ENCODE results near the gene RBBP7. TPM values are rescaled to one million over a fixed set of nuclear protein-coding genes. Genes with fewer than 3 reads are reported as not detected.

The RBBP7 gene
- 174 and 192 TPM in 2 replicates for total RNA-seq

DNA sequence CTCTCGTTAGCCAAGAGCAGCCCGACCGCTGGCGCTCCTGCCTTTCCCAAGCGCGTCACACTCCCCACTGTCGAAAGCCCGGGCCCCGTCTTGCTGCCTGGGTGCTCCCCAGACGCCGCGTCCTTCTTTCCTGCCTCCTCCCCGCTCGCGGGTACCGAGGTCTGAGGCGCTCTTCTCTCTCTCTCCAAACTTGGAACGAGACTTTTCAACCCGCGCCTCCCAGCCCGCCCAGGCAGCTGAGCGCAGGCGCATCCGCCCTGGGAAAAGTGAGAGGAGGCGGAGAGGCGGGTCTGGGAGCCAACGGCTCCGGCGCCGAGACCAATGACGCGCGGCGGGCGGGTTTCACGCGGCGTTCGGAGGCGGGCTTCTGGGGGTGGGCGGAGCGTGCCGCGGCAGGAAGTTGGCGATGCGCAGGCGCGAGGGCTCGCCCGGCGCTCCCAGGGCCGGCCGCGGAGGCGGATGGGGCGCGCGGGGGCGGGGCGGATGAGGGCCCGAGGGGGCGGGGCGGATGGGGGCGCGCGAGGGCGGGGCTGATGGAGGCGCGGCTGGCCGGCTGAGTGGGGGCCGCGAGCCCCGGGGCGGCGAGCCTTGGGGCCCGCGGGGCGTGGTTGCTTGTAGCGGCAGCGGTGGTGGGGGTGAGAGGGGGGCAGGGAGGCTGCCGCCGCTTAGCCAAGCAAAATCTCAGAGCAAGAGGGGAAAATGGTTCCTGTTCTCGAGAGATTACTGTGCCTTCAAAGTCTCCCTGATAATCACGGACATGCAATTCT lies at the start of gene RBBP7:
Gene RBBP7 (minus strand): TSS at position 268 of the 767 bp plus-strand sequence. CDS start 309 bp downstream, outside the sequence.
- peak; percentile 73 for DNase-seq (ENCODE audit: low read depth, low spot score)

DNA sequence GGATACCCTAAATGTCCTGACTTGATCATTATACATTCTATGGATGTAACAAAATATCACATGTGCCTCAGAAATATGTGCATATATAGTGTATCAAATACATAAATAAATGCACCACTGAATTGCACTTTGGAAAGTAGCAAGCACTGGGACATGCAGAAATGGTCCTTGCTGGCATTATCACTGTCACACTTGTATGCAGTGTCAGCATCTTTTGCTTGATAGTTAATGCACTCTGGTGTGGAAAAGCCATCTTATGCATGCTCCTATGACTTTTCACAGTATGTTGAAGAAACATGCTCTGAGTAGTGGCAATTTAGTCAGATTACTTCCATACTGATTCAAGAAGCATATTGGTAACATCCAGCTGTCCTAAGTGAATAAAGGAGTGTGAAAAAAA lies 48.8 kb upstream of the RBBP7 start:
- DNase-seq (ENCODE audit: low read depth, low spot score): no peak

DNA sequence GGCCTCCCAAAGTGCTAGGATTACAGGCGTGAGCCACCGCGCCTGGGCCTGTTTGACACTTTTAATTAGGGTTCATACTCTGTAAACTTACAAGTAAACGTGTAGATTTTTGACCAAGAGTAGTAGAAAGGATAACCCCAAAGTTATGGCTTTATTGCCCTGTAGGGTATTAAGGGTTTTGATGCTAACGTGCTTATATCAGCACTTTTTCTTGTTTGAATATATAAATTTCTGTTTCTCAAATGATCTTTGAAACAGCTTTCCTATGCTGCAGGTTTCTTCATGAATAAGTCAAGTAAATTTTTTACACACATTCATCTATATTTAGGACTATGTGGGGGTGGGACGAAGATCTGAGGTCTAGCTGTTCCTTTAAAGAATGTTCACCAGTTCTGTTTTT lies 47.0 kb upstream of the RBBP7 start:
- no peak for DNase-seq (ENCODE audit: low read depth, low spot score)

DNA sequence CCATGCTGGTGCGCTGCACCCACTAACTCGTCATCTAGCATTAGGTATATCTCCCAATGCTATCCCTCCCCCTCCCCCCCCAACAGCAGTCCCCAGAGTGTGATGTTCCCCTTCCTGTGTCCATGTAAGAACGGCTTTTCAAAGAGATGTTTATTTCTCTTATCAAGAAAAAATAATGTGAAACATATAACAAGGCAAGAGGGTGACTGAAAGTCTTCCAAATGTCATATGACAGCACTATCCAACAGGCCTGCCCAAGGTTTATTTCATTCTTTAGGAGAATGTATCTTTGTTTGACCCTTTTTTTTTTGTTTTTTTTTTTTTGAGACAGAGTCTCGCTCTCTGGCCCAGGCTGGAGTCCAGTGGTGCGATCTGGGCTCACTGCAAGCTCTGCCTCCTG lies 46.4 kb upstream of the RBBP7 start:
- no peak for DNase-seq (ENCODE audit: low read depth, low spot score)

DNA sequence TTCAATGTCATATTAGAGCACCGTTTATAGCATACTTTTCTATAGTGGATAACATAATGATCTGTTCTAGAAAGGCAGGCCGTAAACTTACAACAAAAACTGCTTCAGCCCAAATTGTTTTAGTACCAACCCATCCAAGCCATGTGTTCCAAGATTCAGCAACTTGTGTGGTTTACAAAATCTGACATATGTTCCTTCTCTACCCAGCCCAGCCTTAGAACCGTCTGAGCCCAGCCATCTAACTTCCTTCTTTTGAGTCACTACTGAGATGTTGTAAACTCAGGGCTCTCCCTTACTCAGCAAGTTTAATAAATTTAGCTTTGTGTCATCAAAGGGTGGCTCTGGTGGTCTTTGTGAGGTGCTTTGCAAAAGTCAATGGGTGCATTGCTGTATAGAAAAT lies 43.9 kb upstream of the RBBP7 start:
- DNase-seq (ENCODE audit: low read depth, low spot score): no peak

DNA sequence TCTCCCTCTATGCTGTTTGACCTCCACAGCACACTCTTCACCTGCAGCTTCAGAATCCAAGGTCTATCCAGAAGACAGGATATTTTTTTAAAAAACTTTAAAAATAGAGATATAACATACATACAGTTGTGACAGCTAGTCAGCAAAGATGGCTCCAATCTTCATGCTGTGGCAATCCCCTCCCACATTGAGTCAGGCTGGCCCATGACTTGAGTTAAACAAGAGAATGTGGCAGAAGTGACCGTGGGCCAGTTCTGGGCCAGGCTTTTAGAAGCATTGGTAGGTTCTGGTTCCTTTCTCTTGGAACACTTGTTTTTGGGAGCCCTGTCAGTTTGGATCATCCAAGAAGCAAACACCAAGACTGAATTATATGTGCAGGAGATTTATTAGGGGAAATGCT lies 40.2 kb upstream of the RBBP7 start:
- no peak for DNase-seq (ENCODE audit: low read depth, low spot score)

DNA sequence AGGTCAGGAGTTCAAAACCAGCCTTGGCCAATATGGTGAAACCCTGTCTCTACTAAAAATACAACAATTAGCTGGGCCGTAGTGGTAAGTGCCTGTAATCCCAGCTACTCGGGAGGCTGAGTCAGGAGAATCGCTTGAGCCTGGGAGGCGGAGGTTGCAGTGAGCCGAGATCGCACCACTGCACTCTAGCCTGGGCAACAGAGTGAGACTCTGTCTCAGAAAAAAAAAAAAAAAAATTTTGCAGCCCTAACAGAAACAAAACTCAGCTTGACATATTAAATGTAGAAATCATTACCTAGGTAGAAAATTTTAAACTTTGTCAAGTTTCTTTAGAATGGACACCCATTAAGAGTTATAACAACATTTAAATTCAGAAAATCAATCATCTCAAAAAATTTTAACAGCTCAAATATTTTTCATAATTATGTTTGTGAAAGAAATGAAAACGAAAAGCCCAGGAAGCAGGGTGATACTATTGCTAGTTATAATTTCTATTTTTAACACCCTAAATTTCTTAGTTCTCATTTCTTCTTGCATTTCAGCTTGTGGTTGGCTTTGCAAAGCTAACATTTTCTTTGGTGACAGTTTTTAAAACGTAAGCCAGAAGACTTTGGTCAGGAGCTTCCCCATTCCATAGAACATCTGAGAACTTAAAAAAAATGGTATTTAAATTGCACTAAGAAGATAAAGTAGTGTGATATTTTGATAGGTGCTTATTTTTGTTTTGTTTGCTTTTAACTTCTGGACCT lies 33.3 kb upstream of the RBBP7 start:
- DNase-seq (ENCODE audit: low read depth, low spot score): no peak

DNA sequence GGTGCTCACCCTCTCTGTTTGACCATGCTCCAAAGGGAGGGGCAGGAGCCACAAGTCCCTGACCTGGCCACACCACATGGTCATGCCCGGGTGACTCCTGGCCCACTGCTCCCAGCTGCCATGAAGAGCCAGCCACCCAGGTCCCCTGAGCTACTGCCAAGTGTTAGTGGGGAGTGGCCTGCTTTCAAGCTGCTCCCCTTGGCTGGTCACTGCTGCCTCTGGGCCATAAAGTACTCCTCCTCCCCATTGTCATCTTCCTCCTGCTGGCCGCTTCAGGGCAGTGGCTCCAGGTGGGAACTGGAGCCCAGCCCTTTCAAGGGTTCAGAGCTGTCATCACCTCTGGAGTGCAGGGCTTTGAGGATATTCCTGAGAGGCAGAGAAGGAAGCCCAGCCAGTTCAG lies 27.3 kb upstream of the RBBP7 start:
- no peak for DNase-seq (ENCODE audit: low read depth, low spot score)

DNA sequence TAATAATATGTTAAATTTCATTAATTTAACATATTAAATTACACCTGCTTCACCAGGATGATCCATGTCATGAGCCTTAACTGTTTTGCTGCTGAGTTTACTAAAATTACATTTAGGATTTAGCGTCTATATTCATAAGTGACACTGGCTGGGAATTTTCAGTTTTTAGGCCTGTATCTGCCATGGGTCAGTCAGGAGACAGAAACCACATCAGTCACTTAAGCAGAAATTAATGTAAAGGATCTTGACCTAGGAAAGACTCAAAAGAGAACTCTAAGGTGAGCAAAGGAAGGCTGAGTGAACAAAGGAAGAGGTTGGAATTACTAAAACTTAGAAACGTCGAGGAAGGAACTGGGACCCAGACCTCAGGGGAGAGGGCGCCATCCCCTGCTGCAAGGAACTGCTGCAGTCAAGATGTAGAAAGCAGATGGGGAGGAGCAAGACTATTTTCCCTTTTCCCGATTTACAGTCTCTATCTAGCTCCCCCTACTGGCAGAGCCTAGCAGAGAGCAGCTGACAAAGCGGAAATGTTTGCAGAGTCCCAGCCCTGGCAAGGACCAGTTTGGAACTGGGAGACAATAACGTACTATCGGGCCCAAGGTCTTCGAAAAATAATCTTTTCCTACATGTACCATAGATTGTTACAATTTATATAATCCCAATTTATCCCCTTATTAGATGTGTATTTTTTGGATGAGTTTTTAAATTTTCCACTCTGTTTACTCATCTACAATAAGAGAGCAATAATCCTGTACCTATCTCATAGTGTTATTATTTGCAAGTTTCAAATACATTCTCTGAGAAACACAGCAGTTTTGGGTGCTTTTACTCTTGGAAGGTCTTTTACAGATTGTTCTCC lies 22.6 kb upstream of the RBBP7 start:
- peak; percentile 45 for DNase-seq (ENCODE audit: low read depth, low spot score)

DNA sequence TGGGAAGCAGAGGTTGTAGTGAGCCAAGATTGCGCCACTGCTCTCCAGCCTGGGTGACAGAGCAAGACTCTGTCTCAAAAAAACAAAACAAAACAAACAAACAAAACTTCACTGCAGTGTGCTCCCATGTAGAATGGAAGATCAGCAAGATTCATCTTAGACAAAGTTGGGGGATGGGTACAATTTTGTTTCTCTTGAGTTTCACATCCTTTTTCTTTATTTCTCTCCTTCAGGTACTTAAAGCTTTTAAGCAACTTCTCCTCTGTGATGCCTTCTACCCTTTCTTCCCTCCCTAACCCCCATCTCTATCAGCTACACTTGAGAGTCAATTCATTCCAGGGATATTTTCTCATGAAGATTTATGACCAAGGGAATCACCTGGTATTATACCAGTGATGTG lies 15.5 kb upstream of the RBBP7 start:
- no peak for DNase-seq (ENCODE audit: low read depth, low spot score)

DNA sequence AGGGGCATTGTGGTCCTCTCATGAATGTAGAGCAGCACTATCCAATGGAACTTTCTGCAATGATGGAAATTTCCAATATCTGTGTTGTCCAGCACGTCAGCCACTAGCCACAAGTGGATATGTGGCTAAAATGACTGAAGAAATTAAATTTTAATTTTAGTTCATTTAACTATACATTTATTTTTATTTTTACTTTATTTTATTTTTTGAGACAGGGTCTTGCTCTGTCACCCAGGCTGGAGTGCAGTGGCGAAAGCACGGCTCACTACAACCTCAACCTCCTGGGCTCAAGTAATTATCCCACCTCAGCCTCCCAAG lies 13.3 kb upstream of the RBBP7 start:
- DNase-seq (ENCODE audit: low read depth, low spot score): no peak

DNA sequence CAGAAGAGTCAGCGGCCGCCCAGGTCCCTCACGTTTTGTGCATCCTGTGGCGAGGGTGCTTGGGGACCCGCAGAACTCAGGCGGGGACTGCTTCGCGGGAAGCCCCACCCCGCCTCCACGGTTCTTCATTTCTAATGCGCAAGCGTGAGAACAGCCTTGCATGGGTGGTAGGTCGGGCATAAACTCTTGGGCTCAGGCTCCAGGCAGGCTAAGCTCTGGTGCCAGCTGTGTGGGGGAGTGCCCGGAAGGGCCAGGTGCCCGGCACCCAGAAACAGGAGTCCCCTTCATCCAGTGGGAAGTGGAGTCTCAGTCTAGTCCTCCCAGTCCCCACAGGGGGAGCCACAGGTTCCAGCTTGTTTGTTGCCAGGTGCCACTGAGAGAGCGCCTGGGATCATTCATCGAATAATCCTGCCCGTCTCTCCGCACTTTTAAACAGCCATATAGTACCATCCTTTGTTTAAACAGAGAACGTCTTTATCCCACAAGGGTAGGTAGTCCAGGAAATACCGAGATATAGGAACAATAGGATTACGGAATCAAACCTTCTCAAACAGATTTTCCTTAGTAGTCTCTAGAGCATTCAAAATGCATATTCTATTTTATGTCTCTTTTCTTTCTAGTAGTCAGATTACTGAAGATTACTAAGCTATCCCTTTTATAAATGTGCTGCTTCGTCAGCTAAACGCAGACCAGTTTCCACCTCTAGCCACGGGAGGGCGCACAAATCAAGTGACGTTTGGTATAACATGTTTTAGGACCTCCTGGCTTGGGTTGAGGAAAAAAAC lies 12.7 kb upstream of the RBBP7 start:
- DNase-seq (ENCODE audit: low read depth, low spot score): no peak

DNA sequence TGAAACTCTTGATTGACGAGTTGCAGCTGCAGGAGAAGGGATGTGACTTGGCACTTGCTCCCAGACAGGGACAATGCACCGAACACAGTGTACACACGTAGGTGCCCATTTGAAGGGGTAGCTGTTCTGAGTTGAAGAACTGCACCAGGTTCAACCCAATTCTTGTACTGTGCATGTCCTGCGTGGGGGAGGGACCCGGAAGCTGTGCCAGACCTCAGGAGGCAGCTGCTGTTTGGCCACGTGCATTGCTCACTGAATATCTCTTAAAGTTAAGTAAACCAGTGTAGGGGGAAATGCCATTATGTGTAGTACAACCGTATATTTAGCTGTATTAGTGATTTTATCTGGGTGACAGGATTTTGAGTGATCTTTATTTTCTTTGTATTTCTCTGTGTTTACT lies 12.0 kb upstream of the RBBP7 start:
- no peak for DNase-seq (ENCODE audit: low read depth, low spot score)

DNA sequence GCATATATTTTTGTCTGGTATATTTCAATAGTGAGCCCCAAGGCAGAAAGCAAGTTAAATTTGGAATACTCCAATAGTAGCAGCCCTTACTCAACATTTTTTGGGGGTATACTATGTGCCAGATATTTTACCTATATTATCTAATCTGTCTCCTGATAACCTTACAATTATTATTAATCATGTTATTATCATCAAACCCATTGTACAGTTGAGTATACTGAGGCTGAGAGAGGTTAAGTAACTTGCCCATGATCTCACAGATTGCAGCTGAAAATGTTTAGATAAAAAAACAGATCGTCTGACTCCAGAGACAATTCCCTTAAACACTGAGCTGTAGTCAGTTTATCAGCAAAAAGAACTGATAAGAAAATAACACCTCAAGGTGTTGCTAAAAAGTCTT lies 6.5 kb upstream of the RBBP7 start:
- no peak for DNase-seq (ENCODE audit: low read depth, low spot score)

DNA sequence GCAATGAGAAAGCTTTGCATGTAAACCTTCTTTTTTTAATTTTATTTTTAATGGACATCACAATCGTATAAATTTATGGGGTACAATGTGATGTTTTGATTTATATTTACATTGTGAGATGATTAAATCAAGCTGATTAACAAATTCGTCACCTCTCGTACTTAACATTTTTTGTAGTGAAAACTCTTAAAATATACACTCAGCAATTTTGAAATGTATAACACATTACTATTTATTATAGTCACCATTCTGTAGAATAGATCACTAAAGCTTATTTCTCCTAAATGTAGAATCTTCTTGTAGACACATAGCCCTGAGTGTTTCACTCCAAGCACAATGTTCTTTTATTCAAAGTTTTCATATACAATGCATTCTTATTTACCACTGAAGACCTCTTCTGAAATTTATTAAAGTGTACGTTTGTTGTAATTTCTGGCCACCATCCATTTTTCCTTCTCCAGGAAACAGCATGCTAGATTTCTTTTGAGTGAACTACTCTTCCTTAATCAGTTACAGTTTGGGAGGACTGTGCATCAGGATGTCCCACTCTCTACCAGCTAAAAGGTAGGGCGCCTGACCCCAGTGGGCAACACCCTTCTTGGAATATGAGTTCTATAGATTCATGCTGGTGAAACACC lies 4.4 kb upstream of the RBBP7 start:
- DNase-seq (ENCODE audit: low read depth, low spot score): no peak

DNA sequence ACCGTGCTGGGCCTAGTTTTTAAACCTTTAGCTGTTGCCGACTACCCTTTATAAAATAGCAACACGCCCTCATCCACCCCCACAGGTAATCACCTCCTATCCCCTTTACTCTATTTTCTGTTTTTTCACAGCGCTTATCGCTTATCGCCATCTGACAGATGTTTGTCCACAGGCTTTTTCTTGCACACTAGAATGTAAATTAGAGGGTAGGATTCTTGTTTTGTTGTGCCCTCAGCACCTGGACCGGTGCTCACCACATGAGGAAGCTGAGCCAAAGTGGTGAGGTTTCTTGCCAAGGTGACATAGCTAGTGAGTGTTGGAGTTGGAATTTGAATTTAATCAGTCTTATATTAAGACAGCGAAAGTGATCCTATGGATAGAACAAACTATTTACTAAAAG lies 2.9 kb upstream of the RBBP7 start:
- no peak for DNase-seq (ENCODE audit: low read depth, low spot score)

DNA sequence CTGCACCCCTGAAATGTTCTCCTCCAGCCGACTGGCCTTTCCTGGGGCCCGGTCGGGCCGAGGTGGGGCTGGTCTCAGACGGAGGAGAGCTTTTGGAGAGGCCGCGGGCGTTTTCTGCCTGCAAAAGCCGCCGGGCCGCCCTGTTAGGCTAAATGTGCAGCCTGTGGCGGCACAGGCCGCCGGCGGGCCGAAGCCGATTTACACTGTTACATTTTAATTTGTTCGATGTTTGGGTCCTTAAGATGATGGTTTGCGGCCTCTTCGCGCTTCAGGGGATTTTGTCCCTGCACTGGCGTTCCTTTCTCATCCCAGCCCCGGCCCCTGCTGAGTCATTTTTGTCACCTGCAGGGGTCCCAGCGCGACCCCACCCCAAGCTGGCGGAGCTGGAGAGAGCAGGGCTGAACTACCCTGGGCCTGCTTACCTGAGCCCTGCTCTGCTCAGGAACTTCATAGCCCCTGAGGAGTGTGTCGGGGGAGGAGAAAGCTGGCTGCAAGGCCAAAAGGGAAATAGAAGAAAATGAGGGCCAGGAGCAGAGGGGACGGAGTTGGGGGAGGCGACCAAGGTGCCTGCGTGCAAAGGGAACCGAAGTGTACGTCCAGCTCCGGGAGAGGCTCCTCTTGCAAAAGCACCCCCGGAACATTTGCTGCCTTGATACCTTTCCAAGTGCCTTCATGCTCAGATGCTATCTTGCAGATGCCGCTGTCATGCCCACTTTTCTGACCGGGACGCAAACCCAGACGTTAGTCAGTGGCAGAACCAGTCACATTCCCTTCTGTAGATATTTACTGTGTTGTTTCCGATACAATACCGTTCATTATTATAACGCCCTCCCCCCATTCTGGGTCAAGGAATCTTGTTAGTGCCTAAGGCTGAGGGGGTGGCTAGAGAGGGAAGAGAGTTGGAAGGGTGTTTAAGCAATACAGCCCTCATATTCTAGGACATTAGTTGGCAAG lies 977 bp upstream of the RBBP7 start:
- DNase-seq (ENCODE audit: low read depth, low spot score): no peak

DNA sequence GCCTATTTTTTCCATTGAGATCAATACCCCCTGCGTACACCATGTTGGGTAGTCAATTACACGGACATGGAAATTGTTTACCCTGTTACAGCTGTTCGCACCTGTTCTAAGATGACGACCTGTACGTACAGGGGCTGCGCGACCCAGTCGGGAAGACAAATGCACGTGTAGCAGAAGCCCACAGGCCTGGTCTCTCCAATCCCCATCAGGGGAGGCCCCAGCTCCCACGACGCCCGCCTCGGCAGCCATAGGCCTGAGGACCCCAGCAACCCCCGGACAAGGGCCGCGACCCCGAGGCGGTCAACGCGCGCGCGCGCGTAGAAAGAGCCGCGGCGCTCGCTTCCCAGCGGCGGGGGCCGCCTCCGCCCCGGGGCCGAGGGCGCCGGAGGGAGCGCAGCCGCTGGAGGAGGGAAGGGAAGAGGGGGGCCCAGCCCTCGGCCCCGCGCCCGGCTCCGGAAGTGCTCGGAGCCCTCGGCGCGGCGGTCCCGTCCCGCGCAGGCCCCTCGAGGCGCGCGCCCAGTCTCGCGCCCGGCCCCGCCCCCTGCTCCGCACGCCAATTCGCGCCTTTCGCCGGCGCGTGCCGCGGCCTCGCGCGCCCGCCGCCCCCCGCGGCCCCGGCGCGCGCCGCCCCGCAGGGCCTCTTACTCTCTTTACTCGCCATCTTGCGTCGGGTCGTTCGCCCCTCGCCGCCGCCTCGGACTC lies 618 bp downstream of the RBBP7 start:
- no peak for DNase-seq (ENCODE audit: low read depth, low spot score)

DNA sequence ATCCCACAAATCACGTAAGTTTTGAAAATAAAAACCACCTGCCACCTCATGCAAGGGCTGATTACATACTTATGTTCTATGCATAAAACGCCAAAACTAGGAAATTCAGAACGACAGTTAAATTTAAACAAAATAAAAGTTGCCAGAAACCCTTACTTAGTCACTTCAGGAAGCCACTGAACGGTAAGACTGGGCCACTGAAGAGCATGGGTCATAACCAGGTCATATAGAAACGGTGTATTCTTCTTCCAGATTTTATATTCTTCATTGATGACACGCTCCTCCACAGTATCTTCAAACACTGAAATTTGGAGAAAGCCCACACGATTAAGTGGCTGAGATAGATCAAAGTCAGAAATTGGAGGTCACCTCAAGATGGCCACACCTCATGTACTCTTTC lies 1.2 kb downstream of the RBBP7 start:
- no peak for DNase-seq (ENCODE audit: low read depth, low spot score)
